Endothelial cell of umbilical vein (primary cell): ENCODE measurements around the gene TPK1.

Experiments used
- CTCF ChIP-seq, 2 donors: IDR thresholded peaks; 1 replicate in 1 of 2; 2 replicates in 1 of 2; pipeline ENCODE4 v1.5.1; 2011; ENCODE audit warnings: low read length in 2 of 2, mild to moderate bottlenecking in 2 of 2, moderate library complexity in 2 of 2, control low read depth in 1 of 2, inconsistent platforms in 1 of 2, low read depth in 1 of 2; ENCODE audit not compliant: insufficient read depth in 1 of 2; ENCODE audit errors: extremely low read depth in 1 of 2
- EZH2 ChIP-seq: IDR thresholded peaks from 2 replicates; pipeline ENCODE4 v1.6.1; 2012; ENCODE audit warnings: borderline replicate concordance, low read depth, mild to moderate bottlenecking, moderate library complexity, low read length, inconsistent platforms; ENCODE audit not compliant: severe bottlenecking
- FOS ChIP-seq: IDR thresholded peaks from 2 replicates; pipeline ENCODE4 v1.6.1; 2011; ENCODE audit warnings: mild to moderate bottlenecking, low read length, moderate library complexity, borderline replicate concordance; ENCODE audit not compliant: insufficient read depth
- POLR2A ChIP-seq: IDR thresholded peaks from 2 replicates; pipeline ENCODE4 v1.6.1; 2012; ENCODE audit warnings: low read depth, mild to moderate bottlenecking, control low read depth, low read length
- POLR2AphosphoS5 ChIP-seq: IDR thresholded peaks from 2 replicates; pipeline ENCODE4 v1.6.1; 2012; ENCODE audit warnings: low read depth, mild to moderate bottlenecking, control low read depth, low read length, moderate library complexity; ENCODE audit not compliant: insufficient read depth
- TF ChIP-seq, protein P1 (sequence below): IDR thresholded peaks from 2 replicates; pipeline ENCODE4 v1.6.1; 2011; ENCODE audit not compliant: insufficient read depth, insufficient read length

- TF ChIP-seq CTCF (IDR thresholded peaks at IDR 0.05; ENCODE audit: extremely low read depth in 1 of 2, insufficient read depth in 1 of 2, low read depth in 1 of 2, low read length in 2 of 2) = no peak
- TF ChIP-seq POLR2A = no peak
- no peak for TF ChIP-seq POLR2AphosphoS5
- TF ChIP-seq, protein P1, sequence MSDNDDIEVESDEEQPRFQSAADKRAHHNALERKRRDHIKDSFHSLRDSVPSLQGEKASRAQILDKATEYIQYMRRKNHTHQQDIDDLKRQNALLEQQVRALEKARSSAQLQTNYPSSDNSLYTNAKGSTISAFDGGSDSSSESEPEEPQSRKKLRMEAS = no peak
- TF ChIP-seq EZH2 = no peak
- TF ChIP-seq FOS = no peak
Observed at GRCh38 chr7:144736880-144737493, 98.9 kb downstream of the TPK1 start.
